GM23338 (cell line): ENCODE data around the gene FZD7. TPM values are rescaled to one million over a fixed set of nuclear protein-coding genes. Genes with fewer than 3 reads are reported as not detected.

Source experiments
- ATAC-seq: fragments of 200-7000 bp; cut with Tn5 transposase; 3 replicates; pipeline ENCODE4 v1.9.1; 2020
- DNase-seq: peaks from one replicate; pipeline ENCODE4 v3.0.0-alpha.2; 2015; ENCODE audit warnings: low spot score
- H2AFZ ChIP-seq: fragments of 200-600 bp; sonication (generic); 2 replicates; pipeline ENCODE4 v1.8.0; 2016; ENCODE audit warnings: antibody characterized with exemption, mild to moderate bottlenecking, moderate library complexity
- H3F3A ChIP-seq: fragments of 200-600 bp; sonication (generic); replicated peaks from 2 replicates; pipeline ENCODE4 v1.8.0; 2017; ENCODE audit warnings: antibody characterized with exemption, mixed run types, low read depth
- H3K27ac ChIP-seq: fragments of 200-600 bp; sonication (generic); 2 replicates; pipeline ENCODE4 v1.6.1; 2016; ENCODE audit warnings: low read depth
- H3K27me3 ChIP-seq: fragments of 200-600 bp; sonication (generic); 2 replicates; pipeline ENCODE4 v1.8.0; 2016; ENCODE audit warnings: mild to moderate bottlenecking, mixed run types, moderate library complexity; ENCODE audit not compliant: insufficient read depth
- H3K36me3 ChIP-seq: fragments of 200-600 bp; sonication (generic); 2 replicates; pipeline ENCODE4 v1.8.0; 2016; ENCODE audit warnings: mild to moderate bottlenecking; ENCODE audit not compliant: insufficient read depth
- H3K4me1 ChIP-seq: fragments of 200-600 bp; sonication (generic); 2 replicates; pipeline ENCODE4 v1.8.0; 2016; ENCODE audit warnings: mild to moderate bottlenecking, moderate library complexity; ENCODE audit not compliant: insufficient read depth
- H3K4me2 ChIP-seq: fragments of 200-600 bp; sonication (generic); 2 replicates; pipeline ENCODE4 v1.7.1; 2017; ENCODE audit warnings: mixed run types
- H3K4me3 ChIP-seq: fragments of 200-600 bp; sonication (generic); 2 replicates; pipeline ENCODE4 v1.6.1; 2016; ENCODE audit warnings: mixed run types
- H3K79me2 ChIP-seq: fragments of 200-600 bp; sonication (generic); replicated peaks from 2 replicates; pipeline ENCODE4 v1.8.0; 2017; ENCODE audit warnings: mild to moderate bottlenecking; ENCODE audit not compliant: insufficient read depth
- H3K9me2 ChIP-seq: fragments of 200-600 bp; sonication (generic); 2 replicates; pipeline ENCODE4 v1.8.0; 2017; ENCODE audit not compliant: insufficient read depth
- H4K20me1 ChIP-seq: fragments of 200-600 bp; sonication (generic); replicated peaks from 2 replicates; pipeline ENCODE4 v1.8.0; 2017; ENCODE audit warnings: mild to moderate bottlenecking; ENCODE audit not compliant: insufficient read depth
- H3K27ac Mint-ChIP-seq: 2 replicates; pipeline ENCODE4 v1.8.0; 2020; ENCODE audit warnings: inconsistent platforms, mild to moderate bottlenecking, moderate library complexity, mixed read lengths
- H3K27me3 Mint-ChIP-seq: 3 replicates; pipeline ENCODE4 v1.8.0; 2022; ENCODE audit warnings: low read depth, mild to moderate bottlenecking, moderate library complexity, mixed read lengths, inconsistent platforms; ENCODE audit not compliant: insufficient read depth, poor library complexity
- H3K36me3 Mint-ChIP-seq: 3 replicates; pipeline ENCODE4 v1.8.0; 2021; ENCODE audit warnings: low read depth, mild to moderate bottlenecking, inconsistent platforms, moderate library complexity, mixed read lengths
- H3K4me1 Mint-ChIP-seq: 3 replicates; pipeline ENCODE4 v1.8.0; 2020; ENCODE audit warnings: mild to moderate bottlenecking, inconsistent platforms, mixed read lengths
- H3K4me3 Mint-ChIP-seq: 3 replicates; pipeline ENCODE4 v1.8.0; 2021; ENCODE audit warnings: moderate library complexity, mild to moderate bottlenecking, inconsistent platforms, mixed read lengths
- H3K9me3 Mint-ChIP-seq: 3 replicates; pipeline ENCODE4 v1.8.0; 2020; ENCODE audit warnings: moderate library complexity, mild to moderate bottlenecking, inconsistent platforms, mixed read lengths
- CREB1 ChIP-seq: fragments of 250-450 bp; sonication (Bioruptor Pico); IDR thresholded peaks from 2 replicates; pipeline ENCODE4 v1.5.0; 2020; ENCODE audit warnings: low read depth, mild to moderate bottlenecking, moderate library complexity
- CTCF ChIP-seq, 2 experiments: fragments of 200-600 bp in 1 of 2; sonication (generic) in 1 of 2; conservative IDR thresholded peaks; 2 replicates each; pipeline versions ENCODE4 v1.5.1 to v1.6.1; 2016 to 2017; ENCODE audit warnings: antibody characterized with exemption in 2 of 2, low read depth in 2 of 2, mild to moderate bottlenecking in 2 of 2, moderate library complexity in 1 of 2
- EZH2 ChIP-seq: fragments of 200-600 bp; sonication (generic); IDR thresholded peaks from one replicate; pipeline ENCODE4 v1.8.0; 2017; ENCODE audit warnings: antibody characterized with exemption, mild to moderate bottlenecking, low read depth; ENCODE audit not compliant: unreplicated experiment
- EZH2phosphoT487 ChIP-seq: fragments of 200-600 bp; sonication (generic); IDR thresholded peaks from one replicate; pipeline ENCODE4 v1.8.1; 2018; ENCODE audit warnings: antibody characterized with exemption; ENCODE audit not compliant: unreplicated experiment
- JUNB ChIP-seq: IDR thresholded peaks from one replicate; pipeline ENCODE4 v1.6.1; 2016; ENCODE audit warnings: antibody characterized with exemption; ENCODE audit not compliant: unreplicated experiment
- NANOG ChIP-seq: IDR thresholded peaks from 2 replicates; pipeline ENCODE4 v1.6.1; 2016; ENCODE audit warnings: antibody characterized with exemption, borderline replicate concordance
- POLR2AphosphoS5 ChIP-seq: IDR thresholded peaks from 2 replicates; pipeline ENCODE4 v1.6.1; 2016; ENCODE audit warnings: antibody characterized with exemption, low read depth
- REST ChIP-seq: IDR thresholded peaks from one replicate; pipeline ENCODE4 v1.6.1; 2018; ENCODE audit warnings: antibody characterized with exemption; ENCODE audit not compliant: unreplicated experiment
- STAT1 ChIP-seq: IDR thresholded peaks from one replicate; pipeline ENCODE4 v1.6.1; 2016; ENCODE audit warnings: antibody characterized with exemption; ENCODE audit not compliant: unreplicated experiment
- ZNF114 ChIP-seq: fragments of 250-450 bp; sonication (Bioruptor Pico); IDR thresholded peaks from 2 replicates; pipeline ENCODE4 v1.5.0; 2020; ENCODE audit warnings: mild to moderate bottlenecking, moderate library complexity
- ZNF331 ChIP-seq: fragments of 250-450 bp; sonication (Bioruptor Pico); IDR thresholded peaks from 2 replicates; pipeline ENCODE4 v1.5.0; 2020; ENCODE audit warnings: low read depth, mild to moderate bottlenecking, moderate library complexity
- ZNF462 ChIP-seq: fragments of 250-450 bp; sonication (Bioruptor Pico); IDR thresholded peaks from 2 replicates; pipeline ENCODE4 v1.5.0; 2020; ENCODE audit warnings: mild to moderate bottlenecking, moderate library complexity
- polyA plus RNA-seq: library from polyadenylated mRNA; unstranded; fragments of >200 nt; fragmentation: Nextera tagmentation; extraction: Ambion mirVana; gene quantifications from 2 replicates; pipeline ENCODE4 v1.2.1, GENCODE V29; 2016
- total RNA-seq: library from RNA; depleted of rRNA; stranded (reverse); fragments of >200 nt; shearing (Covaris generic); gene quantifications from 2 replicates; pipeline ENCODE4 v1.2.3, GENCODE V29; 2014
- TF ChIP-seq, protein P1 (sequence below): IDR thresholded peaks from 2 replicates; pipeline ENCODE4 v1.6.1; 2016; ENCODE audit warnings: antibody characterized with exemption

Gene FZD7
- total and polyA plus RNA-seq, 2 experiments from 2014 or later: 164 to 435 TPM

- Histone ChIP-seq H4K20me1 (no peaks in the 10 kb centered on the region), H3F3A (no peaks in the 10 kb centered on the region), H3K27me3 (no peaks in the 10 kb centered on the region), H3K79me2 (no peaks in the 10 kb centered on the region), H3K4me1 (peaks cover 18% of the 10 kb centered on the region), H2AFZ (no peak overlapping the region), H3K27ac (no peak overlapping the region), H3K4me2 (no peak overlapping the region), H3K4me3 (no peak overlapping the region), H3K36me3 (no peaks in the 10 kb centered on the region), H3K9me2 (no peaks in the 10 kb centered on the region)
- H3K36me3 Mint-ChIP-seq: no peaks in the 10 kb centered on the region; the same call in 2 of the 3 replicates
- no peak overlapping the region for H3K27ac Mint-ChIP-seq
- peaks cover 33% of the 10 kb centered on the region for H3K4me1 Mint-ChIP-seq
- peaks cover 18% of the 10 kb centered on the region for H3K27me3 Mint-ChIP-seq
- TF ChIP-seq JUNB (no peak), EZH2phosphoT487 (no peak), STAT1 (no peak), NANOG (no peak), CREB1 (no peak), ZNF462 (CRISPR knock-in tag) (no peak), CTCF (conservative IDR thresholded peaks at IDR 0.05; ENCODE audit: low read depth in 2 of 2) (no peak), EZH2 (no peak), ZNF331 (no peak), ZNF114 (CRISPR knock-in tag) (no peak), POLR2AphosphoS5 (no peak), REST (no peak)
- TF ChIP-seq, protein P1, sequence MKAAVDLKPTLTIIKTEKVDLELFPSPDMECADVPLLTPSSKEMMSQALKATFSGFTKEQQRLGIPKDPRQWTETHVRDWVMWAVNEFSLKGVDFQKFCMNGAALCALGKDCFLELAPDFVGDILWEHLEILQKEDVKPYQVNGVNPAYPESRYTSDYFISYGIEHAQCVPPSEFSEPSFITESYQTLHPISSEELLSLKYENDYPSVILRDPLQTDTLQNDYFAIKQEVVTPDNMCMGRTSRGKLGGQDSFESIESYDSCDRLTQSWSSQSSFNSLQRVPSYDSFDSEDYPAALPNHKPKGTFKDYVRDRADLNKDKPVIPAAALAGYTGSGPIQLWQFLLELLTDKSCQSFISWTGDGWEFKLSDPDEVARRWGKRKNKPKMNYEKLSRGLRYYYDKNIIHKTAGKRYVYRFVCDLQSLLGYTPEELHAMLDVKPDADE: no peak
- DNase-seq (no peak), ATAC-seq (no peak)
- no peaks in the 10 kb centered on the region for H3K9me3 Mint-ChIP-seq
- H3K4me3 Mint-ChIP-seq: no peak overlapping the region
Measured at GRCh38 chr2:201990069-201990468, 43.6 kb upstream of the FZD7 start.
